ENCODE measurements around the gene C4orf50.

C4orf50 gene

DNA sequence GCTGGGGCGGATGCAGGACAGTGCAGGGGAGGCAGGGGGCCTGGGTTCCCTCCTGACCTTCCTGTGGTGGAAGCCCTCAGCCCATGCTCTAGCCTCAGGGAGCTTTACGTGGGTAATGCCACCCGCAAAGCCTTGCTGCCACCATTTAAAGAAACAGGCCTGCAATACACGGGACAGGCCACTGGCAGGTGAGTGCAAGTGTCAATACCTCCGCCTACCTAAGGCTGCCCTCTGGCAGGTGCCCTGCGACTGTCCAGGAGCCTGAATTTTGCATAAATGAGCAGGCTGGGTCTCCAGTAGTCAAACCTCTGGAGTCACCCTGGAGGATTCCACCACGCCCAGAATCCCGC, 131.2 kb downstream of the C4orf50 start:
- TF ChIP-seq, protein P1, sequence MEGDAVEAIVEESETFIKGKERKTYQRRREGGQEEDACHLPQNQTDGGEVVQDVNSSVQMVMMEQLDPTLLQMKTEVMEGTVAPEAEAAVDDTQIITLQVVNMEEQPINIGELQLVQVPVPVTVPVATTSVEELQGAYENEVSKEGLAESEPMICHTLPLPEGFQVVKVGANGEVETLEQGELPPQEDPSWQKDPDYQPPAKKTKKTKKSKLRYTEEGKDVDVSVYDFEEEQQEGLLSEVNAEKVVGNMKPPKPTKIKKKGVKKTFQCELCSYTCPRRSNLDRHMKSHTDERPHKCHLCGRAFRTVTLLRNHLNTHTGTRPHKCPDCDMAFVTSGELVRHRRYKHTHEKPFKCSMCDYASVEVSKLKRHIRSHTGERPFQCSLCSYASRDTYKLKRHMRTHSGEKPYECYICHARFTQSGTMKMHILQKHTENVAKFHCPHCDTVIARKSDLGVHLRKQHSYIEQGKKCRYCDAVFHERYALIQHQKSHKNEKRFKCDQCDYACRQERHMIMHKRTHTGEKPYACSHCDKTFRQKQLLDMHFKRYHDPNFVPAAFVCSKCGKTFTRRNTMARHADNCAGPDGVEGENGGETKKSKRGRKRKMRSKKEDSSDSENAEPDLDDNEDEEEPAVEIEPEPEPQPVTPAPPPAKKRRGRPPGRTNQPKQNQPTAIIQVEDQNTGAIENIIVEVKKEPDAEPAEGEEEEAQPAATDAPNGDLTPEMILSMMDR (IDR thresholded peaks at IDR 0.05; ENCODE audit: control insufficient read depth, insufficient read depth, low read depth, low read length, missing control alignments): no peak
- DNase-seq (ENCODE audit: low read depth): no peak
- H3K4me3 ChIP-seq (ENCODE audit: control insufficient read depth, low read depth, low read length): no peak overlapping the region

DNA sequence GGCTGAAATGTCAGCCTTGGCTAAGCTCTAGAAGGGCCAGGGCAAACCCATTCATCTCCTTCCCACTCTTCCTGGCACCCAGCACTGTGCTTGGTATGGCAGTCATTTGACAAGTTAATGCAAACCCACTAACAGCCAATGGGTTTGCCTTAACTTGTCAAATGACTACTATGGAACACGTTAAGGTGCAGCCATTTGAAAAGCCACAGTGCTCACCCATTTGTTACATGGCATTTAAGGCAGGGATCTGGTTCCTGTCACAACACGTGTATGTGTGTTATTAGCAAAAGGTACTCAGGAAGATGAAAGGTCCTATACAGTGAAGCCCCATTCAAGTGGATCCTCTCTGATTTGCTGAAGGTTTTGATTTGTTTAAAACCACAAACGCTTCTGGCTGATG, 132.5 kb downstream of the C4orf50 start:
- no peak overlapping the region for H3K4me3 ChIP-seq (ENCODE audit: control insufficient read depth, low read depth, low read length)
- no peak for DNase-seq (ENCODE audit: low read depth)
- TF ChIP-seq, protein P1 (IDR thresholded peaks at IDR 0.05; ENCODE audit: control insufficient read depth, insufficient read depth, low read depth, low read length, missing control alignments): no peak

DNA sequence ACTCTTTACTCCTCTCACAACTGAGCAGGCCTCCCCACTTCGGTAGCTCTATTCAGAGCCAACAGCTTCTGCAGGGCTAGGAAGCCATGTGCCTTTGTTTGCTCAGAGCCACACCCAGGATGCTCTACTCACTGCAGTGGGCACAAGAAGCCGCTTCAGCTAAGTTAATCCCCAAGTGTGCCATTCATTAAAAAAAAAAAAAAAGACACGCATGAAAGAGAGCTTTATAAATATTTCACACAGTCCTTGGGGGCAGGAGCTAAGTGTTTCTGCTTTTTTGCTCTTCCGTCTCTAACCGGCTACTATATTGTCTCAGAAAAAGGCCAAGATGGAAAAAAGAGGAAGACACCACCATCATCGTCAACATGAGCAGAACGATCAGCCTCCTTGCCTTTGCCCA, 133.4 kb downstream of the C4orf50 start:
- DNase-seq (ENCODE audit: low read depth): no peak
- TF ChIP-seq, protein P1 (IDR thresholded peaks at IDR 0.05; ENCODE audit: control insufficient read depth, insufficient read depth, low read depth, low read length, missing control alignments): no peak
- no peak overlapping the region for H3K4me3 ChIP-seq (ENCODE audit: control insufficient read depth, low read depth, low read length)

DNA sequence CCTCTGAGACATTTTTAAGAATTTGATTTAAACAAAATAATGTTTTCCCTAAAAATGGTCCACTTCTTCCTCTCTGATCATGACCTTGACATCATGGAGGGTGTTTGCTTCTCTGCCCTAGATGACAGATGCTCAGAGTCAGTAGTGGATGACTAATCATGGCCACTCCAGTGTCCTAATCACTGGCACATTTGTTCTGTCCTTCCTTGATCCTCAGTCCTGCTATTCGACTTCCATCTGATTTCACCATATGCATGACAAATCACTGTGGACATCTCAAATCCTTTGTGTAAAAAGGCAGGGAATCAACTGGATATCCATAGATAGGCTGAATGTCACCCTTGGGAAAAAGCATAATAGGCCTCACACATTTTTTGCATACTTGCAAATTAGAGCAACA, 134.3 kb downstream of the C4orf50 start:
- TF ChIP-seq, protein P1 (IDR thresholded peaks at IDR 0.05; ENCODE audit: control insufficient read depth, insufficient read depth, low read depth, low read length, missing control alignments): no peak
- no peak for DNase-seq (ENCODE audit: low read depth)
- H3K4me3 ChIP-seq (ENCODE audit: control insufficient read depth, low read depth, low read length): no peak overlapping the region

DNA sequence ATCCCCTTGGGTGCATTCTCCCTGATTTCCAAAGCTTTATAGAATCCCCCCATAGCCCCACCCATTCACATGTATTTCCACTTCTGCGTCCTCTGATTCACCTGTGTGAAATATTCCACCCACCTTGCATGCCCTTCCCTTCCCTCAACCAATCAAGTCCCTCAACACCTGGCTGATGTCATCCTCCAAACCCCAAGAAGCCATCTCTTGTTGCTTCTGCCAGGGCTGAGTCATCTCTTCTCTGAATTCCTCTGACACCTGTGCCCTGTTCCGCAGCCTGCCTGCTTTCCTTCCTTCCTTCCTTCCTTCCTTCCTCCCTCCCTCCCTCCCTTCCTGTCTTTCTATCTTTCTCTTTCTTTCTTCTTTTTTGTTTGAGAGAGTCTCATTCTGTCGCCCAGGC, 135.3 kb downstream of the C4orf50 start:
- no peak for DNase-seq (ENCODE audit: low read depth)
- TF ChIP-seq, protein P1 (IDR thresholded peaks at IDR 0.05; ENCODE audit: control insufficient read depth, insufficient read depth, low read depth, low read length, missing control alignments): no peak
- H3K4me3 ChIP-seq (ENCODE audit: control insufficient read depth, low read depth, low read length): no peak overlapping the region

DNA sequence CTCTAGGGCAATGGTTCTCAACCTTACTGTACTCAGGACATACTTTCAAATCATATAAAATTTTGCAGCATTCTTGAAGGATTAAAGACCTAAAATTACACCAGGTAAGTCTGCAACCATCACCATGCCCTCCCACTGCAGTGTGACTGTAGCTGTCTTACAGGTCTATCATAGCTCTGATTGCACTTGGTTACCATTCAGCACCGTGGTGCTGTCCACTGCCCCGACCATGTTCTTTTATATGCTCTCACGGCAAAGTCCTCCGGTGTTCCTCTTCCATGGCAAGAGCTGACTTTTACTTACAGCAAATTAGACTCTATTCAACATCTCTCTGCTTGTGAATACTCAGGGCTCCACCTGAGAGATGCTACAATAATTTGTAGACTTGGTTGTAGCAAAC, 136.9 kb downstream of the C4orf50 start:
- TF ChIP-seq, protein P1 (IDR thresholded peaks at IDR 0.05; ENCODE audit: control insufficient read depth, insufficient read depth, low read depth, low read length, missing control alignments): no peak
- DNase-seq (ENCODE audit: low read depth): no peak
- H3K4me3 ChIP-seq (ENCODE audit: control insufficient read depth, low read depth, low read length): no peak overlapping the region

DNA sequence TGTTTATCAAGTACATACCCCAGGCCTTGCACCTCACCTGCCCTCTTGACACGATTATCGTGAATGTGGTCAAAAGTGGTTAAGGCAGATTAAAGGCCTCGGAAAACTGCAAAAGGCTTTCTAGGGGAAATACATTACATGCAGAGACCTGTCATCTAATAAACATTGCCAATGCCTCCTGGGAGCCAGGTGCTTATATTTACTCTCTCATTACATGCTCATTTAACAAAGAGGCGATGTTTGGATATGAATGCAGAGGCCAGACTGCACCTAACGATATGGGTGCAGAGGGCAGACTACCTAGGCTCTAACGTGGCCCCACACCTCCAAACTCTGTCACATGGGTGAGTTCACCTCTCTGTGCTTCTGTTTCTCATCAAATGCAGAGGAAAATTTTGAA, 139.9 kb downstream of the C4orf50 start:
- DNase-seq (ENCODE audit: low read depth): no peak
- TF ChIP-seq, protein P1 (IDR thresholded peaks at IDR 0.05; ENCODE audit: control insufficient read depth, insufficient read depth, low read depth, low read length, missing control alignments): no peak

More for the DNA sequence above, 139.9 kb downstream of the C4orf50 start:
- no peak overlapping the region for H3K4me3 ChIP-seq (ENCODE audit: control insufficient read depth, low read depth, low read length)

All from AG09309 (cell line).